ENCODE results near the gene SLC22A12.
"Not testable (repeated sequence)": the region's sequence is repeated elsewhere in the genome, so short reads cannot be mapped to it uniquely, and the experiment has no call there.

SLC22A12 gene

GRCh38 chr11:64591257-64592233 is 525 bp downstream of the SLC22A12 start:
- no peak for DNase-seq

- no peak for DNase-seq
Observed at GRCh38 chr11:64592234-64592615, 1.2 kb downstream of the SLC22A12 start.

GRCh38 chr11:64592656-64593055 is 1.6 kb downstream of the SLC22A12 start:
- DNase-seq: no peak

- DNase-seq: no peak
Observed at GRCh38 chr11:64593156-64594105, 2.4 kb downstream of the SLC22A12 start.

GRCh38 chr11:64594159-64594939 is 3.3 kb downstream of the SLC22A12 start:
- no peak for DNase-seq

DNA sequence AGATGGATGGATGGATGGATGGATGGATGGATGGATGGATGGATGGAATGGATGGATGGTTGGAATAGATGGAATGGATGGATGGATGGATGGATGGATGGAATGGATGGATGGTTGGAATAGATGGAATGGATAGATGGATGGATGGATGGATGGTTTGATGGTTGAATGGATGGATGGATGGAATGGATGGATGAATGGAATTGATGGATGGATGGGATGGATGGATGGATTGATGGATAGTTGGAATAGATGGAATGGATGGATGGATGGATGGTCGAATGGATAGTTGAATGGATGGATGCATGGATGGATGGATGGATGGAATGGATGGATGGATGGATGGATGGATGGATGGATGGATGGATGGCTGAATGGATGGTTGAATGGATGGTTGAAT is 4.9 kb downstream of the SLC22A12 start:
- DNase-seq: not testable (repeated sequence)

- no peak for DNase-seq
Observed at GRCh38 chr11:64597671-64598101, 6.7 kb downstream of the SLC22A12 start.

DNA sequence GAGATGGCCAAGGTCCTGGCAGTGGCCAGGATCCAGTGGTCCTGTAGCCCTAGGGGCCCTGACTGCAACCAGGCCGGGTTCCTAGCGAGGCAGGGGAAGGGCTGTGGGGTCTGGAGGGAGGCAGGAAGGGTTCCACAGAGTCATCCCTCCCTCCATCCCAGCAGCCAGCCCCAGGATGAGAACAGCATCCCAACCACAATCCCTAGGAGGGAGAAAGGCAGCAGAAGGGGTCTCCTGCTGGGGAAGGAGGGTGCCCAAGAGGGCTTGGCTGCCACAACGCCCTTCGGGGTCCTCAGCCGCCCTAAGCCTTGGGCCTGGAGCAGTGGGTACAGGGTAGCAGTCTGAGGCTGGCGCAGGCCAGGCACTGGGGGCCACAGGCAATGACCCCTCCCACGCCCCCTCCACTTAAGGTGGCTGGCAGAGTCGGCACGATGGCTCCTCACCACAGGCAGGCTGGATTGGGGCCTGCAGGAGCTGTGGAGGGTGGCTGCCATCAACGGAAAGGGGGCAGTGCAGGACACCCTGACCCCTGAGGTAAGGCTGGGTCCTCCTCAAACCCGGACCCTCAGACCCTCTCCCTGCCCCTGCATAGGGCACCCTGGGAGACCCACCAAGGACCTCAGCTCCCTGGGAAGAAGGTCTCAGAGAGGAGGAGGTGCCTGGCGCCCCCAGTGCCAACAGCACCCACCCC is 7.2 kb downstream of the SLC22A12 start:
- DNase-seq: no peak

DNA sequence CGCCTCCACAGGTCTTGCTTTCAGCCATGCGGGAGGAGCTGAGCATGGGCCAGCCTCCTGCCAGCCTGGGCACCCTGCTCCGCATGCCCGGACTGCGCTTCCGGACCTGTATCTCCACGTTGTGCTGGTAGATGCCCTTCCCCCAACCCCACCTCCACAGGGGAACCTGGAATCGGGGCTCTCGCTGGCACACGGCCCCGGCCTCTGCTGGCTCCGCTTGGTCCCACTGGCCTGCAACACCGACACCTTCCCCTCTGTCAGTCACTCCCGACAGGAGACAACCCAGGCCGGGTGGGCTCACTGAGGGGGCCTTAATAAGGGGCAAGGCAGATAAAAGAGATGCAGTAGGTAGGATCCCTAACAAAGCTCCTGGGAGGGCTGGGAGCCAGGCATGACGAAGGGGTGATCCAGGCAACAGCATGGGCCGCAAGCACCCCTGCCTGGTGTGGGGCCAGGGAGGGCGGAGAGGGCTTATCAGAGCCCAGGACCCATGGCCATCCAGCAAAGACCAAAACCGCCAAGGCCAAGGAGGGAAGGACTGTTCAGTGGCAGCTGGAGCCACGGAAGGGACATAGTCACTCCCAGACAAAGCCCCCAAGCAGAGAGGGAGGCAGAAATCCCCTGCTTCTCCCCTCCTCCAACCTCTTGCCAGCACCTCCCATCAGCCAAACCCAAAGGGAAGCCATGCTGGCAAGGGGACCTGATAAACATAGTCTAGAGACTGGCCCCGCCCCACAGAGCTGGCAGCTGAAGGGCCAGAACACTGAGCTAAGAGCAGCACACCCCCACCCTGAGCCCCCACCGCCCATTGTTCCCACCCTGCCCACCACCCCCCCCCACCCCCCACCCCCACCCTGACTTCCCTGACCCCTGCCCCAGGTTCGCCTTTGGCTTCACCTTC is 8.0 kb downstream of the SLC22A12 start:
- DNase-seq: no peak

GRCh38 chr11:64599698-64600211 is 8.7 kb downstream of the SLC22A12 start:
- no peak for DNase-seq

- DNase-seq: no peak
Observed at GRCh38 chr11:64600281-64600992, 9.4 kb downstream of the SLC22A12 start.

DNA sequence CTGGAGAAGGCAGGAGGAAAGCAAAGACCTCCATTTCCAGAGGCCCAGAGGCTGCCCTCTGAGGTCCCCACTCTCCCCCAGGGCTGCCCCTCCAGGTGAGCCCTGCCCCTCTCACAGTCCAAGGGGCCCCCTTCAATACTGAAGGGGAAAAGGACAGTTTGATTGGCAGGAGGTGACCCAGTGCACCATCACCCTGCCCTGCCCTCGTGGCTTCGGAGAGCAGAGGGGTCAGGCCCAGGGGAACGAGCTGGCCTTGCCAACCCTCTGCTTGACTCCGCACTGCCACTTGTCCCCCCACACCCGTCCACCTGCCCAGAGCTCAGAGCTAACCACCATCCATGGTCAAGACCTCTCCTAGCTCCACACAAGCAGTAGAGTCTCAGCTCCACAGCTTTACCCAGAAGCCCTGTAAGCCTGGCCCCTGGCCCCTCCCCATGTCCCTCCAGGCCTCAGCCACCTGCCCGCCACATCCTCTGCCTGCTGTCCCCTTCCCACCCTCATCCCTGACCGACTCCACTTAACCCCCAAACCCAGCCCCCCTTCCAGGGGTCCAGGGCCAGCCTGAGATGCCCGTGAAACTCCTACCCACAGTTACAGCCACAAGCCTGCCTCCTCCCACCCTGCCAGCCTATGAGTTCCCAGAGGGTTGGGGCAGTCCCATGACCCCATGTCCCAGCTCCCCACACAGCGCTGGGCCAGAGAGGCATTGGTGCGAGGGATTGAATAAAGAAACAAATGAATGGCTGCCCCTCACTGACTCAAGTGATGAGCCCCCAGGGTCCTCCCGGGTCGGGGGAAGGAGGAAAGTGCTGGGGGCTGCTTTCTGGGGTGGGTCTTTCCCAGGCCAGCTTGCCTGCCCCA is 10.8 kb downstream of the SLC22A12 start:
- DNase-seq: no peak

DNA sequence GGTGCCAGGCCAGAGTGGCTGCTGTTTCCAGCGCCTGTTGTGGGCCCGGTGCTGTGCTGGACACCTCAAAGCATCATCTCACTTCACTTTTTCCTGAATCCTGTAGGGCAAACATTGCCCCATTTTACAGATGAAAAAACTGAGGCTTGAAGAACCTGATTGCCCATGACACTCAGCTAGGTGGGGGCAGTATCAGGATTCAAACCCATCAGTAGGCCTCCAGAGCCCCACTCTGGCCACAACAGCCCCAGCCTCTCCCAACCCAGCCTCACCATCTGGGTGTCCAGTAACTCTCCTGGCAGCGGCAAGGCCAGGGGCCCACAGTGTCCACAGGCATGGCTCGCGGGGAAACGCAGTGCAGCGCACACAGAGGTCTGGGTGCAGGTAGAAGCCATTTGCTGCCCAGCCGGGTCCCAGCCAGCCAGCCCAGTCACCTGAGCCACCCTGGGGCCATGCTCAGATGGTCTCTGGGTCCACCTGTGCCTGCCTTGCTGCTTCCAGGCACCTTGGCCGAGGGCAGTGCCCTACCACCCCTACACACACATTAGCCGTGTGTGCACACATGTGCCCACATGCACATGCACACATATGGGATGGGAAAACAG is 11.5 kb downstream of the SLC22A12 start:
- DNase-seq: no peak

GRCh38 chr11:64603411-64604110 is 12.5 kb downstream of the SLC22A12 start:
- DNase-seq: no peak

DNA sequence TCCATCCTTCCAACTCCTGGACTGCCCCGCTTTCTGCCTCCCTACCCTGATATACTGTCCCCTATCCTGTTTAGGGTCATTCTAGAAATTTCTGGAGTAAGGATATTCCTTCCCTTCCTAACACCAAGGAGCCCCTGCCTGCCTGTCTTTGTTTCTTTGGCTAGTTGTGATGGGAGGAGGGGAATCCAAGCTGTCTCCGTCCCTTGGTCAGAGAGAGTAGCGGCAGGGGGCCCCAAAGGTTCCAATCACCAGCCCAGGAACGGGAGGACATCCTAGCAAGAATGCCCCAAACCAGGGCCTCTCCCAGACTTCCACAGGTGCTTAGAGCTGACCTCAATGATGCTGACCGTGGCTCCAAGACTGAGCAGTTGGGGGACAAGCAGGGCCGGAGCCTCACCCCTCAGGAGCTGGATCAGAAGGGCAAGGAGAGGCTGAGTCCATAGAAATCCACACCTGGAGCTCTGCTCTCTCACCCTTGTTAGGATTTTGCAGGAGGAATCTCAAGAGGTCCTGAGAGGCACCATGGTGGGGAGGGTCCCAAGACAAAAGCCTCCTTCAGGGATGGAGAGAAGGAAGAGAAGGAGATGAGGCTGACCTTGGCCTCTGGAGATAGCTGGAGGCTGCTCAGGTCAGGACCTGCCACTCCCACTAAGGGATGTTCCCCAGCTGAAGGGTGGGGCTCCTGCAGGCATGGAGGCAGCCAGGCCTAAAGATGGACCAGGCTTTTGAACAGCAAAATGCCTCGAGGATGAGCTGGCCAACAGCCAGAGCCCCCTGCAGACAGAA is 13.6 kb downstream of the SLC22A12 start:
- DNase-seq: no peak

- DNase-seq: no peak
Observed at GRCh38 chr11:64605244-64605560, 14.2 kb downstream of the SLC22A12 start.

All from T-helper 9 cell (primary cell).